Activated T-helper 17 cell treated with anti-CD3 and anti-CD28 coated beads, Interleukin-2, amount 50 U/mL, for 72 hours (primary cell): ENCODE measurements around the gene ANO9. TPM values are rescaled to one million over a fixed set of nuclear protein-coding genes. Genes with fewer than 3 reads are reported as not detected.
"Not testable (repeated sequence)": the region's sequence is repeated elsewhere in the genome, so short reads cannot be mapped to it uniquely, and the experiment has no call there.

ENCODE experiments used
- ATAC-seq: fragments of 150-1000 bp; cut with Tn5 transposase; replicated peaks from 2 replicates; pipeline ENCODE4 v1.10.0; 2021; ENCODE audit warnings: mild to moderate bottlenecking, moderate library complexity
- H3K27ac Mint-ChIP-seq: one replicate; pipeline ENCODE4 v1.8.0; 2022; ENCODE audit warnings: mixed read lengths
- H3K27me3 Mint-ChIP-seq: one replicate; pipeline ENCODE4 v1.8.0; 2022; ENCODE audit warnings: mixed read lengths
- H3K36me3 Mint-ChIP-seq: one replicate; pipeline ENCODE4 v1.8.0; 2022; ENCODE audit warnings: low read depth, mild to moderate bottlenecking, mixed read lengths
- H3K4me1 Mint-ChIP-seq: one replicate; pipeline ENCODE4 v1.8.0; 2022; ENCODE audit warnings: mixed read lengths
- H3K4me3 Mint-ChIP-seq: one replicate; pipeline ENCODE4 v1.8.0; 2022; ENCODE audit warnings: mild to moderate bottlenecking, mixed read lengths
- H3K9me3 Mint-ChIP-seq: one replicate; pipeline ENCODE4 v1.8.0; 2022; ENCODE audit warnings: mixed read lengths
- total RNA-seq, 2 donors: library from RNA; stranded (reverse); gene quantifications; one replicate each; pipeline ENCODE4 v1.2.3, GENCODE V29; 2022

ANO9 gene
- total RNA-seq, 2 donors from 2014 or later, result 36.0 to 119 TPM

GRCh38 chr11:393219-394033 is 48.4 kb downstream of the ANO9 start:
- Mint-ChIP-seq H3K4me3 (no peak overlapping the region), H3K36me3 (no peaks in the 10 kb centered on the region), H3K27ac (no peak overlapping the region), H3K9me3 (no peaks in the 10 kb centered on the region), H3K4me1 (no peaks in the 10 kb centered on the region), H3K27me3 (no peaks in the 10 kb centered on the region)
- ATAC-seq, result peak; percentile 48

DNA sequence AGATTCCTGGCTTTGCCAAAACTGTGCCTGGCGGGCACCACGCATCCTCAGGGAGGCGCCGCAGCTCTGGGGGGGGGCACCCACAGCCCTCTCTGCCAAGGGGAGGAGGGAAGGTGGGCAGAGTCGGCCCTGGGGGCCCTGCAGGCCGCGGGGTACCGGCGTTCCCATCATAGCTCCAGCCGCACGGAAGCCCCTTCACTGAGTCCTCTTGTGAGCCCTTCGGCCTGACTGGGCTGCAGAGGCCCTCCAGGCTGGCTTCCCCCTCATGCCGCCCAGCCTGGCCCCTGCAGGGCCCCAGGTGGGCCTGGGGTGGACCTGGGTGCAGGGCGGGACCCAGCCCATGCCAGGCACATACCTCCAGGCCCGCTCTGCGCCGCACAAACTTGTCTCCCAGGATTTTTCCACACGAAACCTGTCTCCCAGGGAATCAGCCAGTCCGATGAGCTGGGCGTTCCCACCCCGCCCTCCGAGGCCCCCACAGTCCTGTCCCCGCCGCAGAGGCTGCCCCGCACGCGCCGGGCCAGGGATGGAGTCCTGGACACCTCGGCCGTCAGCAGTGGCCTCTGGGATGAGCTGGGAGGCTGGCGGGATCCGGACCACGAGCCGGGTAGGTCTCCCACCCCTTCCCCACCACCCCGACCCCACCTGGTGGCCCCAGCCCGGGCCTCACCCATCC is 49.6 kb downstream of the ANO9 start:
- Mint-ChIP-seq H3K9me3 (peaks cover 1% of the 10 kb centered on the region), H3K27ac (no peak overlapping the region), H3K4me1 (peaks cover 2% of the 10 kb centered on the region), H3K36me3 (no peaks in the 10 kb centered on the region), H3K27me3 (no peaks in the 10 kb centered on the region), H3K4me3 (no peak overlapping the region)
- ATAC-seq, result no peak

DNA sequence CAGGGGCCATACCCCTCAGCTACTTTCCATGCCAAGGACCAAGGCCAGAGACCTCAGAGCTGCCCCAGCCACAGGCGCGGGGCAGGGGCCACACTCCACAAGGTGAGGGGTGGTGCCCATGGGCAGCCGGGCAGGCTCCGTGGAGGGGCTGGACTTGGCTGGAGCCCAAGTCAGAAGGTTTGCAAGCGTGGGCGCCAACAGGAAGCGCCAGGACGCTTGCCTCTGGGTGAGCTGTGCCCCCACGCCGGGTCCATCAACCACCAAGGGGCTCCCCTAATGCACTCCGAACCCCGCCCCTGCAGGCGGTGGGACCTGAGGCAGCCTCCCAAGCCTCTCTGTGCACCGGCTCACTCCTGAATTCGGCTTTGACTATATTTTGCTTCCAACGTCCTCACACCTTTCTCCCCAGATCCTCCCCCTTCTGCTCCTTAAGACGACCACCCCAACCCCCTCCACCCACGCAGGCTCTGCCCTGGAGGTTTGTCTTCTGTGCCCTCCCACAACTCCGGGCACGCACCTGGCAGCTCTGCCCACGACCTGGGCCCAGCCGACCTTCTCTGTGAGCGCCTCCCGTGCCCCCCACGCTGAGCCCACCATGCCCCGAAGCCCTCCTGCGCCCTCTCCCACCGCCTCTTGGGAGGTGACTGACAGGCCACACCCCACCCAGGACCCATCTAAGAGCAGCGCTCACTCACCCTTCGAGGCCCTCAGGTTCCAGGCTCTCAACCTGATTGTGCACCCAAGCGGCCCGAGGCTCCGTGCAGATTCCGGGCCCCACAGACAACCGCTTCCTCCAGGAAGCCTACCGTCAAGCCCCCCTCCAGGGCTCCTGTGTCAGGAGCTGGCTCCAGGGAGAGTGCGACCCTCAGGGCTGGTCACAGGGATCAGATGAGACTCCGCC is 50.4 kb downstream of the ANO9 start:
- Mint-ChIP-seq H3K36me3 (no peaks in the 10 kb centered on the region), H3K4me1 (peaks cover 4% of the 10 kb centered on the region), H3K9me3 (peaks cover 6% of the 10 kb centered on the region), H3K4me3 (no peak overlapping the region), H3K27me3 (no peaks in the 10 kb centered on the region), H3K27ac (no peak overlapping the region)
- no peak for ATAC-seq

DNA sequence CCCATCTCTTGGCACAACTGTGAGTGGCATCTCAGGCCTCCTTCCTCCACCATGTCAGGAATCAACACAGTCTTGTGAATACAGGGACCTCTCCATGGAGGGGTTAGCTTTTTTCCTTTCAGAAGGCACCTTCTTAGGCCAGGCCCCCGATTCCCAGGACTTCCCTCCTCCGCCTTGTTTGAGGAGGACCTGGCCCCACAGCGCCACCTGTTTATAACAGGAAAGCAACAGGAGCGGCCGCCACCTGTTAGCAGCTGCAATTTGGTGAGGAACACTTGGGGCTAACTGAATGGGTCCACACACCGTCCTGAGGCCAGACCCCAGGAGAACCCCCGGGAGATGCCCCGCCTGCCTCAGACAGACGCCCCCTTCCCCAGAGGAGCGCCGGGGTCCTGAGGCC is 51.6 kb downstream of the ANO9 start:
- Mint-ChIP-seq H3K4me1 (peaks cover 4% of the 10 kb centered on the region), H3K27ac (no peak overlapping the region)
- no peak for ATAC-seq

DNA sequence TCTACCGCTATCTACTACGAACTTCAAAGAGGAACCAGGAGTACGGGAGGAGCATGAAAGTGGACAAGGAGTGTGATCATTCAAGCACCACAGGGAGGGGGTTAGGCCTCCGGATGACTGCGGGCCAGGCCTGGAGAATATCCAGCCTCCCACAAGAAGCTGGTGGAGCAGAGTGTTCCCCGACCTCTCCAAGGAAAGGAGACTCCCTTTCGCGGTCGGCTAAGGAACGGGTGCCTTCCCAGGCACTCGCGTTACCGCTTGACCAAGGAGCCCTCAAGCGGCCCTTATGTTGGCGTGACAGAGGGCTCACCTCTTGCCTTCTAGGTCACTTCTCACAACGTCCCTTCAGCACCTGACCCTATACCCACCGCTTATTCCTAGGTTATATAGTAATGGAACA is 52.4 kb downstream of the ANO9 start:
- not testable (repeated sequence) for H3K27ac Mint-ChIP-seq, H3K36me3 Mint-ChIP-seq, ATAC-seq, H3K4me1 Mint-ChIP-seq, H3K27me3 Mint-ChIP-seq, H3K9me3 Mint-ChIP-seq, H3K4me3 Mint-ChIP-seq

More for the DNA sequence above, 51.6 kb downstream of the ANO9 start:
- H3K4me3 Mint-ChIP-seq, result no peak overlapping the region
- H3K27me3 Mint-ChIP-seq, result no peaks in the 10 kb centered on the region
- no peaks in the 10 kb centered on the region for H3K36me3 Mint-ChIP-seq
- H3K9me3 Mint-ChIP-seq, result peaks cover 6% of the 10 kb centered on the region

DNA sequence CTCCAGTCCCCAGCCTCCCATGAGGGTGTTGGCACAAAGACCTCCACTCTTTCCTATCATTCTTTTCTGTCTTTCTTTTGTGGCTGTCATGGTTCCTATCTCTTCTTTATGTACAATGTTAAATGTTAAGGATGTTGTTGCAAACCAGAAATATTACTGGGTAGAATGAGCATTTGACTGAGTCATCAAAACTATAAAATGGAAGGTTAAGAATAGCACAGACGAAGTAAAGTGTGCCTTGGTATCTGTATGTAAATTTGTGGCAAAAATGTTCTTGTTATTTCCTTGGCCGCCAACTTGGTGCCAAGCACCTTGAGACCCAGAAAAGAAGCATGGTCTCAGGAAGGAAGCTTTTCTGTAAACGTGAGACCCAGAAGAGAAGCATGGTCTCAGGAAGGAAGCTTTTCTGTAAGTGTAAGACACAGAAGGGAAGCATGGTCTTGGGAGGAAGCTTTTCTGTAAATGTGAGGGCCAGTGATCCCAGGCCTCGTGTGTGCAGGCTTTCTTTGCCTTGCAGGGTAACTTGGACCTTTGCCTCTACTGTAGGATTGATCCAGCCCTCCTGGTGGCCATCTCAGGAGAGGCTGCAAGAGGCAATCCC is 54.5 kb downstream of the ANO9 start:
- Mint-ChIP-seq H3K9me3 (peaks cover 6% of the 10 kb centered on the region), H3K27me3 (no peaks in the 10 kb centered on the region), H3K4me3 (no peak overlapping the region), H3K36me3 (no peaks in the 10 kb centered on the region), H3K4me1 (peaks cover 4% of the 10 kb centered on the region), H3K27ac (no peak overlapping the region)
- ATAC-seq, result no peak

GRCh38 chr11:386483-386882 is 55.3 kb downstream of the ANO9 start:
- Mint-ChIP-seq H3K4me3 (no peak overlapping the region), H3K4me1 (peaks cover 4% of the 10 kb centered on the region), H3K27me3 (peaks cover 3% of the 10 kb centered on the region), H3K27ac (no peak overlapping the region), H3K9me3 (peaks cover 6% of the 10 kb centered on the region), H3K36me3 (no peaks in the 10 kb centered on the region)
- ATAC-seq, result no peak

DNA sequence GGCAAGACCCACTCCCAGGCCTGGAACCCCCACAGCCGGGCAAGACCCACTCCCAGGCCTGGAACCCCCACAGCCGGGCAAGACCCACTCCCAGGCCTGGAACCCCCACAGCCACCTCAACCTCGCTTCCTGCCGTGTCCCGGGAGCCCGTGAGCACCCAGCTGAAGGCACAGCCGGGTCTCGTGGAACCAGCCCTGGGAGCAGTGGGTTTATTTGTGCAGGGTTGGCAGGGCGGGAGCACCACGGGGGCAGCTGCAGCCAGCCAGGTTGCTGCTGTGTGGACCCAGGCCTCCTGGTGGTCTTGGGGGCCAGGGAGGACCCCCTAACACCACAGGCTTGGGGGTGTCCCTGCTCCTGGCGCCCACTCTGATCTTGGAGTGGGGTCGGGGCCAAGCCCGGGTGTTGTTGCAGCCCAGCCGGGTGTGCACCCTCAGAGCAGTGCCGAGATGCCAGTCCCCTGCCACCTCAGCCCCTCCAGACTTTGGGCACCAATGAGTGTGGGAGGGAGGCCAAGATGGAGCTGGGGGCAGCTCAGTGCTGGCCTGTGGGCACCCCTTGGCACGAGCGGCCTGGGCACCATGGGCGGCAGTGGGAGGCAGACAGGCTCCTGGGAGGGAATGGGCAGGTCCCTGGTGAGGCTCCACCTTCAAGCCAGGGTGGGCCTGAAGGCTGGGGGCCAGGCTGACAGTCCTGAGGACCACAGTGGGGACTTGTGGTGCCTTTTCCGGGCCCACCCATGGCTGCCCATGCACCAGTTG is 56.0 kb downstream of the ANO9 start:
- Mint-ChIP-seq H3K27me3 (peaks cover 3% of the 10 kb centered on the region), H3K9me3 (peaks cover 6% of the 10 kb centered on the region)

GRCh38 chr11:384511-384910 is 57.3 kb downstream of the ANO9 start:
- Mint-ChIP-seq H3K36me3 (no peaks in the 10 kb centered on the region), H3K4me3 (no peak overlapping the region), H3K27ac (no peak overlapping the region), H3K9me3 (peaks cover 6% of the 10 kb centered on the region), H3K27me3 (peaks cover 3% of the 10 kb centered on the region), H3K4me1 (peaks cover 4% of the 10 kb centered on the region)
- no peak for ATAC-seq

More for the DNA sequence above, 56.0 kb downstream of the ANO9 start:
- Mint-ChIP-seq H3K4me1 (peaks cover 4% of the 10 kb centered on the region), H3K36me3 (no peaks in the 10 kb centered on the region), H3K27ac (no peak overlapping the region), H3K4me3 (no peak overlapping the region)
- no peak for ATAC-seq

GRCh38 chr11:383431-383830 is 58.4 kb downstream of the ANO9 start:
- Mint-ChIP-seq H3K4me3 (no peak overlapping the region), H3K9me3 (peaks cover 6% of the 10 kb centered on the region), H3K36me3 (no peaks in the 10 kb centered on the region), H3K4me1 (peaks cover 4% of the 10 kb centered on the region), H3K27me3 (peaks cover 3% of the 10 kb centered on the region), H3K27ac (no peak overlapping the region)
- no peak for ATAC-seq

- no peaks in the 10 kb centered on the region for H3K36me3 Mint-ChIP-seq
- peaks cover 3% of the 10 kb centered on the region for H3K9me3 Mint-ChIP-seq
- no peak overlapping the region for H3K27ac Mint-ChIP-seq
- no peak overlapping the region for H3K4me3 Mint-ChIP-seq
- peaks cover 3% of the 10 kb centered on the region for H3K27me3 Mint-ChIP-seq
- ATAC-seq, result no peak
- H3K4me1 Mint-ChIP-seq, result peaks cover 2% of the 10 kb centered on the region
These were observed 59.7 kb downstream of the ANO9 start for GRCh38 chr11:382081-382629.

DNA sequence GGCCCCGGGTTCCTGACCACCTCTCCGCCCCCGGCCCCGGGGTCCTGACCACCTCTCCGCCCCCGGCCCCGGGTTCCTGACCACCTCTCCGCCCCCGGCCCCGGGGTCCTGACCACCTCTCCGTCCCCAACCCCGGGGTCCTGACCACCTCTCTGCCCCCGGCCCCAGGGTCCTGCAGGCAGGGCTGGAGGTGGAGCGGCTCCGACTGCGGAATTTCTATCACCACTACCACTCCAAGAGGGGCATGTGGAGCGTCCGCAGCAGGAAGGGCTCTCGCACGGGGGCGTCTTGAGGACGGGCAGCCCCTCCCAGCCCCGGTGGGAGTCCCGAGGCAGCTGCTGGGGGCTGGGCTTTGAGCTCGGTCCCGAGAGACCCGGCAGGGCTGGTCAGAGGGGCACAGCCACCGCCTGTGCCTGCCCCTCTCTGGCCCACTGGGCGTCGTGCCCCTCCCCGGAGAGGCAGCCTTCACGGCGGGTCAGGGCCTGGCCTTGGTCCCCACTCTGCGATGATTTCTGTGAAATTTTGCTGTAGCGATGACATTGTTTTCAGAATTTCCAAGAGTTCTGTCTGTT is 60.2 kb downstream of the ANO9 start:
- Mint-ChIP-seq H3K4me1 (no peaks in the 10 kb centered on the region), H3K9me3 (no peaks in the 10 kb centered on the region), H3K27ac (no peak overlapping the region), H3K36me3 (no peaks in the 10 kb centered on the region), H3K27me3 (peaks cover 3% of the 10 kb centered on the region), H3K4me3 (no peak overlapping the region)
- ATAC-seq, result no peak

GRCh38 chr11:380996-381395 is 60.8 kb downstream of the ANO9 start:
- no peaks in the 10 kb centered on the region for H3K4me1 Mint-ChIP-seq
- no peak overlapping the region for H3K4me3 Mint-ChIP-seq
- H3K27me3 Mint-ChIP-seq, result peaks cover 3% of the 10 kb centered on the region
- no peak for ATAC-seq
- no peaks in the 10 kb centered on the region for H3K9me3 Mint-ChIP-seq
- no peaks in the 10 kb centered on the region for H3K36me3 Mint-ChIP-seq
- H3K27ac Mint-ChIP-seq, result no peak overlapping the region
